Measurements from ENCODE around the gene CSDE1. TPM values are rescaled to one million over a fixed set of nuclear protein-coding genes. Genes with fewer than 3 reads are reported as not detected.

CSDE1 gene
- polyA plus RNA-seq, 1 experiment: 188 TPM

GRCh38 chr1:114685851-114686250 lies 71.9 kb downstream of the CSDE1 start:
- ChIA-PET POLR2A (no interaction called here), CTCF (no interaction called here)
- DNase-seq (ENCODE audit: low read depth): no peak
- H3K27me3 ChIP-seq (ENCODE audit: control insufficient read depth, insufficient read depth, low read length): 0 out of 2 replicates have a peak, but pooled peaks cover 4% of the 10 kb centered on the region
- no peak overlapping the region for H3K4me3 ChIP-seq (ENCODE audit: low read depth, low read length)
- no peaks in the 10 kb centered on the region for H3K36me3 ChIP-seq (ENCODE audit: control insufficient read depth, insufficient read depth, low read length)
- TF ChIP-seq CTCF (IDR thresholded peaks at IDR 0.05; ENCODE audit: insufficient read depth, low read depth, low read length): no peak

- CTCF ChIA-PET: no interaction called here
Measured at GRCh38 chr1:114677691-114678090, 80.1 kb downstream of the CSDE1 start.

DNA sequence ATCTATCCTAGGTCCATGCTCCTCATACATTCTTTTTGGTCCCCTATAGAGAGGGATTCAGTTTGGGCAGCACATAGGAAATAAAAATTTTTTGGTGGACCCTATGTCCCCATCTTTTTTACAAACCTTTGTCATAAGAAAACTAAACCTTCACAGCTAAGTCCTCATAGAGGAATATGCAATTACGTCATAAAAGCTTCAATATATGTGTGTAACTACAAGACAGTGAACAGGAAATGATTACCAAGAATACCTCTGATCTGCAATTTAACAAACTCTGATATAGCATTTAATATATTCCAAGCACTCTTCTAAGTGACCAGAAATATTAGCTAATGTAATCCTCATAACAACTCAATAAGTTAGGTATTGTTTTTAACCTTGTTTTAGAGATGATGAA lies 81.7 kb downstream of the CSDE1 start:
- no peak overlapping the region for H3K4me3 ChIP-seq (ENCODE audit: low read depth, low read length)
- no peaks in the 10 kb centered on the region for H3K36me3 ChIP-seq (ENCODE audit: control insufficient read depth, insufficient read depth, low read length)
- POLR2A ChIA-PET: no interaction called here
- TF ChIP-seq CTCF (IDR thresholded peaks at IDR 0.05; ENCODE audit: insufficient read depth, low read depth, low read length): no peak
- CTCF ChIA-PET: no interaction called here
- H3K27me3 ChIP-seq (ENCODE audit: control insufficient read depth, insufficient read depth, low read length): peaks cover 5% of the 10 kb centered on the region
- DNase-seq (ENCODE audit: low read depth): no peak

More at GRCh38 chr1:114677691-114678090, 80.1 kb downstream of the CSDE1 start:
- Histone ChIP-seq H3K27me3 (ENCODE audit: control insufficient read depth, insufficient read depth, low read length) (peaks cover 6% of the 10 kb centered on the region), H3K4me3 (ENCODE audit: low read depth, low read length) (no peak overlapping the region), H3K36me3 (ENCODE audit: control insufficient read depth, insufficient read depth, low read length) (no peaks in the 10 kb centered on the region)
- no peak for TF ChIP-seq CTCF (IDR thresholded peaks at IDR 0.05; ENCODE audit: insufficient read depth, low read depth, low read length)
- DNase-seq (ENCODE audit: low read depth): no peak
- POLR2A ChIA-PET: no interaction called here

DNA sequence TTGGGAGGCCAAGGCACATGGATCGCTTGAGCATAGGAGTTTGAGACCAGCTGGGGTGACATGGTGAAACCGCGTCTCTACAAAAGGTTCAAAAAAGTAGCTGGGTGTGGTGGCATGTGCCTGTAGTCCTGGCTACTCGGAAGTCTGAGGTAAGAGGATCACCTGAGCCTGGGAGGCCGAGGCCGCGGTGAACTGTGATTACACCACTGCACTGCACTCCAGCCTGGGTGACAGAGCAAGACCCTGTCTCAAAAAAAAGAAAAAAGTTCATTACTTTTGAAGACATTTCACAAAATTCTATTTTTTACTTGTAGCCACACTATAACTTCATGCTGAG lies 85.9 kb downstream of the CSDE1 start:
- TF ChIP-seq CTCF (IDR thresholded peaks at IDR 0.05; ENCODE audit: insufficient read depth, low read depth, low read length): no peak
- POLR2A ChIA-PET: no interaction called here
- Histone ChIP-seq H3K27me3 (ENCODE audit: control insufficient read depth, insufficient read depth, low read length) (peaks cover 3% of the 10 kb centered on the region), H3K4me3 (ENCODE audit: low read depth, low read length) (no peak overlapping the region), H3K36me3 (ENCODE audit: control insufficient read depth, insufficient read depth, low read length) (no peaks in the 10 kb centered on the region)
- CTCF ChIA-PET: interaction anchor here (0.5 to 1.6 kb wide), 4 partner anchors 8 to 325 kb away, joined by 3 to 5 read pairs (median 4); no protein-coding TSS in a partner anchor
- no peak for DNase-seq (ENCODE audit: low read depth)

DNA sequence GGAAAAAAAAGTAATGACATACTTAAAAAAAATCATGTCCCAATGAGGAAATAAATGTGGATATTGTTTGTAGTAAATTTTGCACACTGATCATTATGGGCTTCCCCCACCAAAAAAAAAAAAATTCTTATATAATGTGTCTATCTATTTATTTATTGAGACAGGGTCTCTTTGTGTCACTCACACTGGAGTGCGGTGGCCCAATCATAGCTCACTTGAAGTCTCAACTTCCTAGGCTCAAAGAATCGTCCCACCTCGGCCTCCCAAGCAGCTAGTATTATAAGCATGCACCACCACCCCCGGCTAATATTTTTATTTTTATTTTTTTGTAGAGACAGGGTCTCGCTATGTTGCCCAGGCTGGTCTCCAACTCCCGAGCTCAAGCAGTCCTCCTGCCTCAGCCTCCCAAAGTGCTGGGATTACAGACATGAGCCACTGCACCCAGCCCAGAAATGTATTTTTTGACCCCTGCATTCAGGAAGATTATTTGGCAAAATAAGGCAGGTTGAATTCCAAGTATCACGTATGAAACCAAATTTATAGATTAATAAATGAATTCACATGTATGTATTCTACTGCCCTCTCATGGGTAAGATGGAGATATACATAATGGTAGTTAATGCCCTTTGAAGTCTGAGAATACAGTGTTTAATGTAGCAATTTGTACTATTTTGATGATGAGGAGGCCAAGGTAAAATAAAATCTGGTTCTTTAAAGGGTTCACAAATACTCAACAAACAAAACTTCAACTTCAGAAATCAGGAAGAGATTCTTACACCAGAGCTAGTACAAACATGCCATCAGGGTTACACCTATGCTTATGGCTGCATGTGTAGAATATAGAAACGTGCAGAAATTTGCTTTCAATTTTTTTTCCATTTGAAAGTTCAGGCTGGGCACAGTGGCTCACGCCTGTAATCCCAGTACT lies 86.5 kb downstream of the CSDE1 start:
- no peak for DNase-seq (ENCODE audit: low read depth)
- Histone ChIP-seq H3K4me3 (ENCODE audit: low read depth, low read length) (no peak overlapping the region), H3K36me3 (ENCODE audit: control insufficient read depth, insufficient read depth, low read length) (no peaks in the 10 kb centered on the region), H3K27me3 (ENCODE audit: control insufficient read depth, insufficient read depth, low read length) (peaks cover 3% of the 10 kb centered on the region; the same call in 1 of the 2 replicates)
- TF ChIP-seq CTCF (IDR thresholded peaks at IDR 0.05; ENCODE audit: insufficient read depth, low read depth, low read length): peak; percentile 20; the same call in 1 of the 2 replicates
- POLR2A ChIA-PET: no interaction called here
- CTCF ChIA-PET: interaction anchor here (0.6 to 1.6 kb wide), 9 partner anchors 8 to 887 kb away, joined by 3 to 5 read pairs (median 3); partner anchors contain the start of gene AMPD1

All from BJ (cell line).